Measurements from ENCODE around the gene AMOT.

GRCh38 chrX:112819008-112819640 lies 21.5 kb downstream of the AMOT start:
- TF ChIP-seq GATA3 (IDR thresholded peaks at IDR 0.05; ENCODE audit: low read depth, low read length), result no peak
- TF ChIP-seq GATA2 (IDR thresholded peaks at IDR 0.05; ENCODE audit: low read depth, low read length), result no peak

All from SH-SY5Y (cell line).